Endothelial cell of umbilical vein (primary cell): ENCODE results near the gene THSD7A. TPM values are rescaled to one million over a fixed set of nuclear protein-coding genes. Genes with fewer than 3 reads are reported as not detected.

ENCODE experiments used
- BruUV-seq: library from RNA; stranded (reverse); fragments of 400-500 nt; replicated peaks from 2 replicates; lab custom pipeline; 2021; lab: Mats Ljungman, UMichigan
- CTCF ChIA-PET: fragments of 300-600, 350-600 bp; sonication (Branson Sonifier 250); formaldehyde crosslinking; loops from one replicate; lab custom pipeline; 2021; ENCODE audit warnings: antibody characterized with exemption, inconsistent platforms; lab: Charles Lee
- POLR2A ChIA-PET: fragments of 300-600, 350-600 bp; sonication (Branson Sonifier 250); formaldehyde crosslinking; loops from one replicate; lab custom pipeline; 2021; ENCODE audit warnings: antibody characterized with exemption, inconsistent platforms; lab: Charles Lee
- DNase-seq: peaks from one replicate; pipeline ENCODE4 v3.0.0-alpha.2; 2011; ENCODE audit warnings: low read depth, low spot score
- FAIRE-seq: peaks from 2 replicates; lab custom pipeline; 2011; peaks lifted over from hg19 to GRCh38; lab: Jason Lieb, UNC
- H2AFZ ChIP-seq: 2 replicates; pipeline ENCODE4 v1.6.0; 2012; ENCODE audit warnings: low read depth, low read length, control low read depth, inconsistent platforms
- H3K27ac ChIP-seq: 2 replicates; pipeline ENCODE4 v1.5.1; 2011; ENCODE audit warnings: low read depth, mild to moderate bottlenecking, control low read depth, low read length, moderate library complexity; ENCODE audit not compliant: insufficient read depth
- H3K27me3 ChIP-seq, 2 experiments: 2 replicates each; pipeline versions ENCODE4 v1.6.0 to v1.6.1; 2011; ENCODE audit warnings: low read length in 2 of 2, mixed read lengths in 1 of 2; ENCODE audit not compliant: control insufficient read depth in 2 of 2, insufficient read depth in 2 of 2
- H3K36me3 ChIP-seq, 2 experiments: 2 replicates in 1 of 2; 3 replicates in 1 of 2; pipeline ENCODE4 v1.5.1; 2011; ENCODE audit warnings: low read length in 2 of 2, mild to moderate bottlenecking in 1 of 2, moderate library complexity in 1 of 2; ENCODE audit not compliant: control insufficient read depth in 2 of 2, insufficient read depth in 2 of 2; ENCODE audit errors: extremely low read depth in 1 of 2
- H3K4me1 ChIP-seq: 3 replicates; pipeline ENCODE4 v1.5.1; 2011; ENCODE audit warnings: mild to moderate bottlenecking, low read length; ENCODE audit not compliant: control insufficient read depth, insufficient read depth; ENCODE audit errors: extremely low read depth
- H3K4me2 ChIP-seq: 2 replicates; pipeline ENCODE4 v1.6.1; 2011; ENCODE audit warnings: low read length, control low read depth, mixed read lengths; ENCODE audit not compliant: insufficient read depth
- H3K4me3 ChIP-seq, 3 experiments: fragments of 200-600 bp in 1 of 3; sonication (generic), shearing (Covaris generic) in 1 of 3; replicated peaks in 1 of 3; 2 replicates each; pipeline ENCODE4 v1.5.1; 2011 to 2016; ENCODE audit warnings: control low read depth in 3 of 3, low read length in 3 of 3, mild to moderate bottlenecking in 2 of 3, inconsistent platforms in 1 of 3, low read depth in 1 of 3, moderate library complexity in 1 of 3; ENCODE audit not compliant: insufficient read depth in 1 of 3
- H3K79me2 ChIP-seq: 2 replicates; pipeline ENCODE4 v1.6.0; 2012; ENCODE audit warnings: low read length, inconsistent platforms; ENCODE audit not compliant: control insufficient read depth, insufficient read depth
- H3K9ac ChIP-seq: replicated peaks from 2 replicates; pipeline ENCODE3; 2011; ENCODE audit warnings: low read length, control low read depth; ENCODE audit not compliant: insufficient read depth; ENCODE audit errors: extremely low read depth
- H3K9me1 ChIP-seq: replicated peaks from 3 replicates; pipeline ENCODE4 v1.6.0; 2011; ENCODE audit warnings: mild to moderate bottlenecking, low read length; ENCODE audit not compliant: control insufficient read depth, insufficient read depth; ENCODE audit errors: extremely low read depth
- H3K9me3 ChIP-seq: replicated peaks from 2 replicates; pipeline ENCODE4 v1.5.1; 2012; ENCODE audit warnings: low read length, inconsistent platforms; ENCODE audit not compliant: control insufficient read depth, insufficient read depth
- H4K20me1 ChIP-seq: replicated peaks from 2 replicates; pipeline ENCODE3; 2011; ENCODE audit warnings: mild to moderate bottlenecking, low read length; ENCODE audit not compliant: control insufficient read depth, insufficient read depth; ENCODE audit errors: extremely low read depth
- CTCF ChIP-seq, 2 donors: IDR thresholded peaks; 1 replicate in 1 of 2; 2 replicates in 1 of 2; pipeline ENCODE4 v1.5.1; 2011; ENCODE audit warnings: low read length in 2 of 2, mild to moderate bottlenecking in 2 of 2, moderate library complexity in 2 of 2, control low read depth in 1 of 2, inconsistent platforms in 1 of 2, low read depth in 1 of 2; ENCODE audit not compliant: insufficient read depth in 1 of 2; ENCODE audit errors: extremely low read depth in 1 of 2
- EZH2 ChIP-seq: IDR thresholded peaks from 2 replicates; pipeline ENCODE4 v1.6.1; 2012; ENCODE audit warnings: borderline replicate concordance, low read depth, mild to moderate bottlenecking, moderate library complexity, low read length, inconsistent platforms; ENCODE audit not compliant: severe bottlenecking
- FOS ChIP-seq: IDR thresholded peaks from 2 replicates; pipeline ENCODE4 v1.6.1; 2011; ENCODE audit warnings: mild to moderate bottlenecking, low read length, moderate library complexity, borderline replicate concordance; ENCODE audit not compliant: insufficient read depth
- GATA2 ChIP-seq: IDR thresholded peaks from 2 replicates; pipeline ENCODE4 v1.7.0; 2011; ENCODE audit warnings: low read depth, mild to moderate bottlenecking, moderate library complexity, mixed read lengths, low read length; ENCODE audit not compliant: insufficient read length, insufficient read depth
- JUN ChIP-seq: IDR thresholded peaks from 2 replicates; pipeline ENCODE4 v1.6.1; 2011; ENCODE audit warnings: borderline replicate concordance, low read depth; ENCODE audit not compliant: insufficient read length, insufficient read depth
- MAX ChIP-seq: IDR thresholded peaks from 2 replicates; pipeline ENCODE4 v1.6.1; 2011; ENCODE audit not compliant: insufficient read depth, insufficient read length
- MYC ChIP-seq: IDR thresholded peaks from one replicate; pipeline ENCODE4 v1.6.1; 2011; ENCODE audit warnings: mild to moderate bottlenecking, low read depth, low read length
- POLR2A ChIP-seq: IDR thresholded peaks from 2 replicates; pipeline ENCODE4 v1.6.1; 2012; ENCODE audit warnings: low read depth, mild to moderate bottlenecking, control low read depth, low read length
- POLR2AphosphoS5 ChIP-seq: IDR thresholded peaks from 2 replicates; pipeline ENCODE4 v1.6.1; 2012; ENCODE audit warnings: low read depth, mild to moderate bottlenecking, control low read depth, low read length, moderate library complexity; ENCODE audit not compliant: insufficient read depth
- dilution Hi-C: fragments of 300-500 bp; cut with MboI; formaldehyde crosslinking; loops from one replicate; pipeline ENCODE4 v1.15.0; 2019; ENCODE audit warnings: low sequenced_read_pairs; ENCODE audit not compliant: extremely low pct_ligation_motif_present
- intact Hi-C: fragments of 100-400 bp; cut with micrococcal nuclease; formaldehyde crosslinking; loops from one replicate; pipeline ENCODE4 v1.10.0; 2022
- polyA plus RNA-seq, 4 experiments: library from polyadenylated mRNA; depleted of rRNA in 3 of 4; stranded (reverse) in 3 of 4; unstranded in 1 of 4; fragments of >200 nt; gene quantifications; 2 replicates each; pipeline versions ENCODE4 v1.2.1 to v1.2.3, GENCODE V29; 2011 to 2012; ENCODE audit warnings: missing spikeins in 1 of 4
- total RNA-seq: library from RNA; stranded (reverse); gene quantifications from 2 replicates; pipeline ENCODE4 v1.2.3, GENCODE V29; 2021

THSD7A gene
- total and polyA plus RNA-seq, 2 donors (not counting 3 experiments of a cell fraction or from before 2014, with no cell fraction given): 3.3 to 12.7 TPM

- Histone ChIP-seq H3K4me2 (no peak overlapping the region), H2AFZ (no peak overlapping the region), H3K9ac (no peak overlapping the region), H3K4me3 (no peak overlapping the region), H3K79me2 (no peaks in the 10 kb centered on the region), H3K9me3 (no peaks in the 10 kb centered on the region), H3K27ac (no peak overlapping the region), H4K20me1 (no peaks in the 10 kb centered on the region), H3K27me3 (no peaks in the 10 kb centered on the region), H3K4me1 (no peaks in the 10 kb centered on the region), H3K36me3 (no peaks in the 10 kb centered on the region), H3K9me1 (no peaks in the 10 kb centered on the region)
- no peak for FAIRE-seq
- ChIA-PET POLR2A (no interaction called here), CTCF (no interaction called here)
- BruUV-seq: no TSS peak
- intact Hi-C loops (no loop called here), dilution Hi-C loops (no loop called here)
- no peak for TF ChIP-seq POLR2AphosphoS5
- no peak for TF ChIP-seq POLR2A
- no peak for TF ChIP-seq MAX
- no peak for TF ChIP-seq GATA2
- no peak for TF ChIP-seq JUN
- TF ChIP-seq MYC: no peak
- no peak for TF ChIP-seq CTCF (IDR thresholded peaks at IDR 0.05; ENCODE audit: extremely low read depth in 1 of 2, insufficient read depth in 1 of 2, low read depth in 1 of 2, low read length in 2 of 2)
- TF ChIP-seq FOS: no peak
- TF ChIP-seq EZH2: no peak
- DNase-seq: no peak
Observed at GRCh38 chr7:11754123-11754522, 77.9 kb downstream of the THSD7A start.
